SK-N-SH treated with all-trans-retinoic acid at 6 μM for 48 hours (cell line): ENCODE results near the gene NUDT2.

Experiments used
- ATAC-seq: fragments of 200-7000 bp; cut with Tn5 transposase; 3 replicates; pipeline ENCODE4 v1.9.1; 2020; ENCODE audit warnings: mild to moderate bottlenecking, moderate library complexity
- ARNTL ChIP-seq: fragments of 450-650 bp; formaldehyde crosslinking; IDR thresholded peaks from 2 replicates; pipeline ENCODE4 v1.5.0; 2020; ENCODE audit warnings: low read depth, mild to moderate bottlenecking, moderate library complexity, borderline replicate concordance
- BACH2 ChIP-seq: fragments of 250-450 bp; sonication (Bioruptor Pico); IDR thresholded peaks from 2 replicates; pipeline ENCODE4 v1.9.0; 2021; ENCODE audit warnings: mild to moderate bottlenecking, borderline replicate concordance
- CREB5 ChIP-seq: fragments of 250-450 bp; sonication (Bioruptor Pico); IDR thresholded peaks from 2 replicates; pipeline ENCODE4 v1.5.1; 2020; ENCODE audit warnings: low read depth, mild to moderate bottlenecking, moderate library complexity
- ESRRG ChIP-seq: fragments of 250-450 bp; sonication (Bioruptor Pico); IDR thresholded peaks from 2 replicates; pipeline ENCODE4 v1.6.1; 2021; ENCODE audit warnings: mild to moderate bottlenecking
- GLIS3 ChIP-seq: fragments of 250-450 bp; sonication (Bioruptor Pico); IDR thresholded peaks from 2 replicates; pipeline ENCODE4 v1.5.0; 2020; ENCODE audit warnings: mild to moderate bottlenecking, moderate library complexity
- ISL1 ChIP-seq: fragments of 250-450 bp; sonication (Bioruptor Pico); IDR thresholded peaks from 2 replicates; pipeline ENCODE4 v2.1.2; 2022; ENCODE audit warnings: mild to moderate bottlenecking, moderate library complexity
- OSR1 ChIP-seq: fragments of 250-450 bp; sonication (Bioruptor Pico); IDR thresholded peaks from 2 replicates; pipeline ENCODE4 v1.8.0; 2022; ENCODE audit warnings: moderate library complexity, mild to moderate bottlenecking, inconsistent platforms
- POU6F1 ChIP-seq: fragments of 250-450 bp; sonication (Bioruptor Pico); IDR thresholded peaks from 2 replicates; pipeline ENCODE4 v1.8.0; 2021; ENCODE audit warnings: low read depth, mild to moderate bottlenecking, moderate library complexity, borderline replicate concordance
- PPARA ChIP-seq: fragments of 250-450 bp; sonication (Bioruptor Pico); IDR thresholded peaks from 2 replicates; pipeline ENCODE4 v1.5.0; 2020; ENCODE audit warnings: mild to moderate bottlenecking, borderline replicate concordance
- TCF4 ChIP-seq: fragments of 250-450 bp; sonication (Bioruptor Pico); IDR thresholded peaks from 2 replicates; pipeline ENCODE4 v1.8.0; 2021; ENCODE audit warnings: mild to moderate bottlenecking, moderate library complexity, borderline replicate concordance
- TOX ChIP-seq: fragments of 250-450 bp; sonication (Bioruptor Pico); IDR thresholded peaks from 2 replicates; pipeline ENCODE4 v1.8.0; 2021; ENCODE audit warnings: mild to moderate bottlenecking, moderate library complexity, borderline replicate concordance
- ZC3H10 ChIP-seq: fragments of 250-450 bp; sonication (Bioruptor Pico); IDR thresholded peaks from 2 replicates; pipeline ENCODE4 v1.5.1; 2021; ENCODE audit warnings: mild to moderate bottlenecking, moderate library complexity
- ZFP3 ChIP-seq: fragments of 250-450 bp; sonication (Bioruptor Pico); IDR thresholded peaks from 2 replicates; pipeline ENCODE4 v1.5.0; 2020; ENCODE audit warnings: mild to moderate bottlenecking, moderate library complexity
- ZFP30 ChIP-seq: fragments of 450-650 bp; formaldehyde crosslinking; IDR thresholded peaks from 2 replicates; pipeline ENCODE4 v1.5.0; 2022; ENCODE audit warnings: mild to moderate bottlenecking, moderate library complexity
- ZNF70 ChIP-seq: fragments of 450-650 bp; formaldehyde crosslinking; IDR thresholded peaks from 2 replicates; pipeline ENCODE4 v1.5.0; 2020; ENCODE audit warnings: mild to moderate bottlenecking, moderate library complexity
- ZNF8 ChIP-seq: fragments of 450-650 bp; formaldehyde crosslinking; IDR thresholded peaks from 2 replicates; pipeline ENCODE4 v1.5.0; 2020; ENCODE audit warnings: mild to moderate bottlenecking, moderate library complexity
- TF ChIP-seq, protein P1 (sequence below): fragments of 250-450 bp; sonication (Bioruptor Pico); IDR thresholded peaks from 2 replicates; pipeline ENCODE4 v1.8.0; 2020; ENCODE audit warnings: mild to moderate bottlenecking, moderate library complexity, borderline replicate concordance
- TF ChIP-seq, protein P2 (sequence below): fragments of 250-450 bp; sonication (Bioruptor Pico); IDR thresholded peaks from 2 replicates; pipeline ENCODE4 v1.5.1; 2021; ENCODE audit warnings: mild to moderate bottlenecking, moderate library complexity
- TF ChIP-seq, protein P3 (sequence below): fragments of 250-450 bp; sonication (Bioruptor Pico); IDR thresholded peaks from 2 replicates; pipeline ENCODE4 v1.5.0; 2020; ENCODE audit warnings: mild to moderate bottlenecking, moderate library complexity

Gene NUDT2

DNA sequence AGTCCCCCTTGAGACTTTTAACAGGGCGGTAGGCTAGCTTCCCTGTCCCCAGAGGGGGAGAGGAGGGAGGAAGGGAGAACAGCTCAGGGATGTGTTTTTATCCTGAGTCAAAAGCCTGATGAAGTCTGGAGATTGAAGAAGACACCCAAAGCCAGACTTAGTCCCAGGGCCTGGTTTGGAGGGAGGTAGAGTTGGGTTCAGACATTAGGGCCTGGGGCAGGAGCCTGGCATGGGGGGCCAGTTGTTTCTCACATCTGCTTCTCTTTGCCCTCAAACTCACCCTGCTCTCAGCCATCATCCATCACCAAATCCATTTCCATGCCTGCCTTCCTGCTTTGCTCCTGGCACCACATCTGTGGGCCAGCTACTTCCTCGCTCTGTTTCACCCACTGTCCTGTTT, 44.4 kb downstream of the NUDT2 start:
- TF ChIP-seq, protein P1, sequence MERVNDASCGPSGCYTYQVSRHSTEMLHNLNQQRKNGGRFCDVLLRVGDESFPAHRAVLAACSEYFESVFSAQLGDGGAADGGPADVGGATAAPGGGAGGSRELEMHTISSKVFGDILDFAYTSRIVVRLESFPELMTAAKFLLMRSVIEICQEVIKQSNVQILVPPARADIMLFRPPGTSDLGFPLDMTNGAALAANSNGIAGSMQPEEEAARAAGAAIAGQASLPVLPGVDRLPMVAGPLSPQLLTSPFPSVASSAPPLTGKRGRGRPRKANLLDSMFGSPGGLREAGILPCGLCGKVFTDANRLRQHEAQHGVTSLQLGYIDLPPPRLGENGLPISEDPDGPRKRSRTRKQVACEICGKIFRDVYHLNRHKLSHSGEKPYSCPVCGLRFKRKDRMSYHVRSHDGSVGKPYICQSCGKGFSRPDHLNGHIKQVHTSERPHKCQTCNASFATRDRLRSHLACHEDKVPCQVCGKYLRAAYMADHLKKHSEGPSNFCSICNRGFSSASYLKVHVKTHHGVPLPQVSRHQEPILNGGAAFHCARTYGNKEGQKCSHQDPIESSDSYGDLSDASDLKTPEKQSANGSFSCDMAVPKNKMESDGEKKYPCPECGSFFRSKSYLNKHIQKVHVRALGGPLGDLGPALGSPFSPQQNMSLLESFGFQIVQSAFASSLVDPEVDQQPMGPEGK = no peak
- no peak for TF ChIP-seq ZNF70
- TF ChIP-seq TOX (CRISPR knock-in tag) = no peak
- TF ChIP-seq OSR1 (CRISPR knock-in tag) = no peak
- TF ChIP-seq ZNF8 = no peak
- TF ChIP-seq ARNTL (CRISPR knock-in tag) = no peak
- TF ChIP-seq GLIS3 (CRISPR knock-in tag) = no peak
- TF ChIP-seq ZFP30 (CRISPR knock-in tag) = no peak
- TF ChIP-seq, protein P2, sequence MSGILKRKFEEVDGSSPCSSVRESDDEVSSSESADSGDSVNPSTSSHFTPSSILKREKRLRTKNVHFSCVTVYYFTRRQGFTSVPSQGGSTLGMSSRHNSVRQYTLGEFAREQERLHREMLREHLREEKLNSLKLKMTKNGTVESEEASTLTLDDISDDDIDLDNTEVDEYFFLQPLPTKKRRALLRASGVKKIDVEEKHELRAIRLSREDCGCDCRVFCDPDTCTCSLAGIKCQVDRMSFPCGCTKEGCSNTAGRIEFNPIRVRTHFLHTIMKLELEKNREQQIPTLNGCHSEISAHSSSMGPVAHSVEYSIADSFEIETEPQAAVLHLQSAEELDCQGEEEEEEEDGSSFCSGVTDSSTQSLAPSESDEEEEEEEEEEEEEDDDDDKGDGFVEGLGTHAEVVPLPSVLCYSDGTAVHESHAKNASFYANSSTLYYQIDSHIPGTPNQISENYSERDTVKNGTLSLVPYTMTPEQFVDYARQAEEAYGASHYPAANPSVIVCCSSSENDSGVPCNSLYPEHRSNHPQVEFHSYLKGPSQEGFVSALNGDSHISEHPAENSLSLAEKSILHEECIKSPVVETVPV (CRISPR knock-in tag) = no peak
- TF ChIP-seq TCF4 (CRISPR knock-in tag) = no peak
- no peak for TF ChIP-seq BACH2
- no peak for TF ChIP-seq ISL1 (CRISPR knock-in tag)

GRCh38 chr9:34374339-34374738, 45.0 kb downstream of the NUDT2 start:
- TF ChIP-seq, protein P2 (CRISPR knock-in tag) = no peak
- TF ChIP-seq TOX (CRISPR knock-in tag) (no peak), POU6F1 (no peak), TCF4 (CRISPR knock-in tag) (no peak), GLIS3 (CRISPR knock-in tag) (no peak), BACH2 (no peak), CREB5 (CRISPR knock-in tag) (no peak), PPARA (CRISPR knock-in tag) (no peak), ZFP3 (CRISPR knock-in tag) (no peak), OSR1 (CRISPR knock-in tag) (no peak), ZFP30 (CRISPR knock-in tag) (no peak), ZC3H10 (CRISPR knock-in tag) (no peak), ESRRG (CRISPR knock-in tag) (no peak)
- TF ChIP-seq, protein P3, sequence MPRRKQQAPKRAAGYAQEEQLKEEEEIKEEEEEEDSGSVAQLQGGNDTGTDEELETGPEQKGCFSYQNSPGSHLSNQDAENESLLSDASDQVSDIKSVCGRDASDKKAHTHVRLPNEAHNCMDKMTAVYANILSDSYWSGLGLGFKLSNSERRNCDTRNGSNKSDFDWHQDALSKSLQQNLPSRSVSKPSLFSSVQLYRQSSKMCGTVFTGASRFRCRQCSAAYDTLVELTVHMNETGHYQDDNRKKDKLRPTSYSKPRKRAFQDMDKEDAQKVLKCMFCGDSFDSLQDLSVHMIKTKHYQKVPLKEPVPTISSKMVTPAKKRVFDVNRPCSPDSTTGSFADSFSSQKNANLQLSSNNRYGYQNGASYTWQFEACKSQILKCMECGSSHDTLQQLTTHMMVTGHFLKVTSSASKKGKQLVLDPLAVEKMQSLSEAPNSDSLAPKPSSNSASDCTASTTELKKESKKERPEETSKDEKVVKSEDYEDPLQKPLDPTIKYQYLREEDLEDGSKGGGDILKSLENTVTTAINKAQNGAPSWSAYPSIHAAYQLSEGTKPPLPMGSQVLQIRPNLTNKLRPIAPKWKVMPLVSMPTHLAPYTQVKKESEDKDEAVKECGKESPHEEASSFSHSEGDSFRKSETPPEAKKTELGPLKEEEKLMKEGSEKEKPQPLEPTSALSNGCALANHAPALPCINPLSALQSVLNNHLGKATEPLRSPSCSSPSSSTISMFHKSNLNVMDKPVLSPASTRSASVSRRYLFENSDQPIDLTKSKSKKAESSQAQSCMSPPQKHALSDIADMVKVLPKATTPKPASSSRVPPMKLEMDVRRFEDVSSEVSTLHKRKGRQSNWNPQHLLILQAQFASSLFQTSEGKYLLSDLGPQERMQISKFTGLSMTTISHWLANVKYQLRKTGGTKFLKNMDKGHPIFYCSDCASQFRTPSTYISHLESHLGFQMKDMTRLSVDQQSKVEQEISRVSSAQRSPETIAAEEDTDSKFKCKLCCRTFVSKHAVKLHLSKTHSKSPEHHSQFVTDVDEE = no peak

More for the DNA sequence above, 44.4 kb downstream of the NUDT2 start:
- no peak for ATAC-seq

GRCh38 chr9:34374905-34375552, 45.7 kb downstream of the NUDT2 start:
- ATAC-seq = no peak
- no peak for TF ChIP-seq ZC3H10 (CRISPR knock-in tag)
- TF ChIP-seq ZFP3 (CRISPR knock-in tag) = no peak
- TF ChIP-seq TCF4 (CRISPR knock-in tag) = no peak
- TF ChIP-seq ZNF70 = no peak

More at GRCh38 chr9:34374339-34374738, 45.0 kb downstream of the NUDT2 start:
- no peak for ATAC-seq
